Measurements from ENCODE around the gene MCOLN3. TPM values are rescaled to one million over a fixed set of nuclear protein-coding genes. Genes with fewer than 3 reads are reported as not detected.

The MCOLN3 gene
- total RNA-seq, 1 experiment from 2014 or later, result 2.4 TPM

GRCh38 chr1:85074365-85074964 lies 26.2 kb upstream of the MCOLN3 start:
- Histone ChIP-seq H3K4me3 (ENCODE audit: low read length) (no peak overlapping the region), H3K27ac (ENCODE audit: low read length) (no peak overlapping the region), H3K9me3 (ENCODE audit: low read length) (no peaks in the 10 kb centered on the region), H3K36me3 (ENCODE audit: low read depth, low read length) (no peaks in the 10 kb centered on the region), H3F3A (ENCODE audit: low read length, unreplicated experiment) (no peaks in the 10 kb centered on the region), H3K9me2 (replicated peaks; ENCODE audit: low read length) (no peaks in the 10 kb centered on the region), H3K9ac (ENCODE audit: low read length) (no peak overlapping the region), H4K20me1 (ENCODE audit: low read length) (no peaks in the 10 kb centered on the region), H3K27me3 (ENCODE audit: low read length) (no peaks in the 10 kb centered on the region), H3K79me2 (ENCODE audit: low read length) (no peaks in the 10 kb centered on the region), H3K4me2 (ENCODE audit: low read length) (no peak overlapping the region), H3K4me1 (ENCODE audit: insufficient read depth, low read length) (no peaks in the 10 kb centered on the region), H2AFZ (ENCODE audit: low read length) (no peak overlapping the region)
- ATAC-seq (no peak), DNase-seq (no peak)
- ChIA-PET CTCF (no interaction called here), POLR2A (ENCODE audit: unreplicated experiment) (no interaction called here)
- BruUV-seq (replicated peaks), result no TSS peak
- intact Hi-C loops (cut with micrococcal nuclease), result no loop called here
- TF ChIP-seq EZH2phosphoT487 (IDR thresholded peaks at IDR 0.05; ENCODE audit: borderline replicate concordance, low read length), result no peak

DNA sequence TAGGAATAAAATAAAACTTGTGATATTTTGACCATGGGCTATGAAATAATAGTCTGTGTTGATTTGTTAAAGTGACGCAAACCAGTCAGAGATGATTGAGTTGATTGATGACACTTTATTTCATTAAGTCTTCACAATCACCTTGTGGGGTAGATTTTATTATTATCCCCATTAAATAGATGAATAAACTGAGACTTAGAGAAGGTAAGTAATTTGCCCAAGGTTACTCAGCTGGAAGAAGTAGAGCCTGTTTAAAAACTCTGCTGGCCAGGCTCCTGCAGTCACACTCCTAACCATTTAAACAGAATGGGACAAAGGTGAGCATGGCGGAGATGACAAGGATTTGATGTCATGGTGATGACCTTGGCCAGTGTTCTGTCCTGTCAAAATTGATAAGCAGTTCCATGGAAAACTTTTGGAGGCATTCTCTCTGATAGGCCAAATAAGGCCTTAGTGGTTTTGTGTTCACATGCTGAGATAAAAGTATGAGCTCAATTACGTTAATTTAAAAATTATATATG lies 22.7 kb upstream of the MCOLN3 start:
- BruUV-seq (replicated peaks), result no TSS peak
- Histone ChIP-seq H3K79me2 (ENCODE audit: low read length) (no peaks in the 10 kb centered on the region), H3K4me3 (ENCODE audit: low read length) (no peak overlapping the region), H3K9me2 (replicated peaks; ENCODE audit: low read length) (no peaks in the 10 kb centered on the region), H3K9ac (ENCODE audit: low read length) (no peak overlapping the region), H3K36me3 (ENCODE audit: low read depth, low read length) (no peaks in the 10 kb centered on the region), H3K9me3 (ENCODE audit: low read length) (no peaks in the 10 kb centered on the region), H2AFZ (ENCODE audit: low read length) (no peak overlapping the region), H3K27me3 (ENCODE audit: low read length) (no peaks in the 10 kb centered on the region), H3K27ac (ENCODE audit: low read length) (no peak overlapping the region), H3K4me2 (ENCODE audit: low read length) (no peak overlapping the region), H4K20me1 (ENCODE audit: low read length) (no peaks in the 10 kb centered on the region), H3K4me1 (ENCODE audit: insufficient read depth, low read length) (no peaks in the 10 kb centered on the region), H3F3A (ENCODE audit: low read length, unreplicated experiment) (no peaks in the 10 kb centered on the region)
- intact Hi-C loops (cut with micrococcal nuclease), result no loop called here
- no peak for TF ChIP-seq EZH2 (IDR thresholded peaks at IDR 0.05; ENCODE audit: low read length, unreplicated experiment)
- TF ChIP-seq EZH2phosphoT487 (IDR thresholded peaks at IDR 0.05; ENCODE audit: borderline replicate concordance, low read length), result no peak
- TF ChIP-seq, protein P1, sequence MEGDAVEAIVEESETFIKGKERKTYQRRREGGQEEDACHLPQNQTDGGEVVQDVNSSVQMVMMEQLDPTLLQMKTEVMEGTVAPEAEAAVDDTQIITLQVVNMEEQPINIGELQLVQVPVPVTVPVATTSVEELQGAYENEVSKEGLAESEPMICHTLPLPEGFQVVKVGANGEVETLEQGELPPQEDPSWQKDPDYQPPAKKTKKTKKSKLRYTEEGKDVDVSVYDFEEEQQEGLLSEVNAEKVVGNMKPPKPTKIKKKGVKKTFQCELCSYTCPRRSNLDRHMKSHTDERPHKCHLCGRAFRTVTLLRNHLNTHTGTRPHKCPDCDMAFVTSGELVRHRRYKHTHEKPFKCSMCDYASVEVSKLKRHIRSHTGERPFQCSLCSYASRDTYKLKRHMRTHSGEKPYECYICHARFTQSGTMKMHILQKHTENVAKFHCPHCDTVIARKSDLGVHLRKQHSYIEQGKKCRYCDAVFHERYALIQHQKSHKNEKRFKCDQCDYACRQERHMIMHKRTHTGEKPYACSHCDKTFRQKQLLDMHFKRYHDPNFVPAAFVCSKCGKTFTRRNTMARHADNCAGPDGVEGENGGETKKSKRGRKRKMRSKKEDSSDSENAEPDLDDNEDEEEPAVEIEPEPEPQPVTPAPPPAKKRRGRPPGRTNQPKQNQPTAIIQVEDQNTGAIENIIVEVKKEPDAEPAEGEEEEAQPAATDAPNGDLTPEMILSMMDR (conservative IDR thresholded peaks at IDR 0.05; ENCODE audit: low read depth, low read length), result no peak
- ChIA-PET CTCF (interaction anchor here (0.6 kb wide), 1 partner anchor 126 kb away, joined by 3 read pairs; no protein-coding TSS in a partner anchor), POLR2A (ENCODE audit: unreplicated experiment) (no interaction called here)
- DNase-seq, result no peak
- no peak for ATAC-seq

DNA sequence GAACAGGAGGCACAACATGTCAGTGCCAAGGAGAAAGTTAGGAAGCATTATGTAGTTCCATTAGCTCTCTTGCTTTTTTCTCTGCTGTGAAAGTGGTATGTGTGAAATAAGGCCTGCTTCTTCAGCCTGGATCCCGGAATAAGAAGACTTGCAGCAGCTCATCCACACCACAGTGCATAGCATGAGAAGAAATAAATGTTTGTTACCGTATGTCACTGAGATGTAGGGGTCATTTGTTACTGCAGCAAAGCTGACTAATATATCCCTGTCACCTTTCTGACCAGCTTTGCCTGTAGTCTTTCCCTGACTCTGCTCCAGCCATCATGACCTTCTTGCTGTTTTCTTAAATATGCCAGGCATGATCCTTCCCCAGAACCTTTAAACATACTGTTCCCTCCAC lies 20.5 kb upstream of the MCOLN3 start:
- Histone ChIP-seq H3K27me3 (ENCODE audit: low read length) (no peaks in the 10 kb centered on the region), H3K79me2 (ENCODE audit: low read length) (no peaks in the 10 kb centered on the region), H3K9ac (ENCODE audit: low read length) (no peak overlapping the region), H3K4me3 (ENCODE audit: low read length) (no peak overlapping the region), H3K4me2 (ENCODE audit: low read length) (no peak overlapping the region), H3K36me3 (ENCODE audit: low read depth, low read length) (no peaks in the 10 kb centered on the region), H4K20me1 (ENCODE audit: low read length) (no peaks in the 10 kb centered on the region), H3K9me2 (replicated peaks; ENCODE audit: low read length) (no peaks in the 10 kb centered on the region), H2AFZ (ENCODE audit: low read length) (no peak overlapping the region), H3K27ac (ENCODE audit: low read length) (no peak overlapping the region), H3K4me1 (ENCODE audit: insufficient read depth, low read length) (no peaks in the 10 kb centered on the region), H3K9me3 (ENCODE audit: low read length) (no peaks in the 10 kb centered on the region), H3F3A (ENCODE audit: low read length, unreplicated experiment) (no peaks in the 10 kb centered on the region)
- intact Hi-C loops (cut with micrococcal nuclease), result no loop called here
- ATAC-seq (no peak), DNase-seq (no peak)
- POLR2A ChIA-PET (ENCODE audit: unreplicated experiment), result no interaction called here
- BruUV-seq (replicated peaks), result no TSS peak
- CTCF ChIA-PET, result interaction anchor here (0.6 kb wide), 1 partner anchor 1635 kb away, joined by 5 read pairs; the partner anchor contains the start of gene SH3GLB1
- TF ChIP-seq EZH2phosphoT487 (IDR thresholded peaks at IDR 0.05; ENCODE audit: borderline replicate concordance, low read length), result no peak
- no peak for TF ChIP-seq EZH2 (IDR thresholded peaks at IDR 0.05; ENCODE audit: low read length, unreplicated experiment)
- TF ChIP-seq, protein P1 (conservative IDR thresholded peaks at IDR 0.05; ENCODE audit: low read depth, low read length), result no peak

All from PC-3 (cell line).